ENCODE measurements around the gene SMAD9. TPM values are rescaled to one million over a fixed set of nuclear protein-coding genes. Genes with fewer than 3 reads are reported as not detected.

Gene SMAD9
- total RNA-seq, 1 experiment from 2014 or later = 0.87 TPM

DNA sequence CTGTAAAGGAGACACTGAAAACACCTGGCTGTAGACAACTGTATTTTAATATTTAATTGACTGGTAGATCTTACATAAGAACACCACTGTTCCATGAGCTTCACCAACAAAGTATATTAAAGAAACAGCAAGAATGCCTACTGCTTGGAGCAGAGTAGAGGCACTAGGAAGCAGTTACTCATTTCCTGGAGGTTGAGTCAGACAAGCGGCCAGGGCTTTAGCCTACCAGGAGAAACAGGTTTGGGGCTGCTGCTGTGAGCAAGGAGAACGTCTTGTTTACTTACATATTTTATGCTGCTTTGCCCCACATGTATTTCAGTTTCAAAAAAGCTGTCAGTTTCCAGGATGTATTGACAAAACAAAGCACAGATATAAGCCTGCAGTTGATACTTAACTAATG lies 45.7 kb upstream of the SMAD9 start:
- Histone ChIP-seq H3K9me2 (replicated peaks; ENCODE audit: low read length) (no peaks in the 10 kb centered on the region), H3K27me3 (ENCODE audit: low read length) (no peaks in the 10 kb centered on the region), H2AFZ (ENCODE audit: low read length) (no peak overlapping the region), H3K9ac (ENCODE audit: low read length) (no peak overlapping the region), H3K79me2 (ENCODE audit: low read length) (no peaks in the 10 kb centered on the region), H3K4me2 (ENCODE audit: low read length) (peak overlapping the region; percentile 78), H3K4me3 (ENCODE audit: low read length) (no peak overlapping the region), H3F3A (ENCODE audit: low read length, unreplicated experiment) (peaks cover 5% of the 10 kb centered on the region), H3K36me3 (ENCODE audit: low read depth, low read length) (peaks cover 18% of the 10 kb centered on the region; the same call in 1 of the 2 replicates), H3K9me3 (ENCODE audit: low read length) (no peaks in the 10 kb centered on the region), H3K4me1 (ENCODE audit: insufficient read depth, low read length) (peaks cover 15% of the 10 kb centered on the region), H4K20me1 (ENCODE audit: low read length) (no peaks in the 10 kb centered on the region), H3K27ac (ENCODE audit: low read length) (peak overlapping the region; percentile 51)
- POLR2A ChIA-PET (ENCODE audit: unreplicated experiment) = no interaction called here
- CTCF ChIA-PET = no interaction called here
- no TSS peak for BruUV-seq (replicated peaks)
- peak; percentile 85 for DNase-seq
- peak; percentile 100 for ATAC-seq
- TF ChIP-seq, protein P1, sequence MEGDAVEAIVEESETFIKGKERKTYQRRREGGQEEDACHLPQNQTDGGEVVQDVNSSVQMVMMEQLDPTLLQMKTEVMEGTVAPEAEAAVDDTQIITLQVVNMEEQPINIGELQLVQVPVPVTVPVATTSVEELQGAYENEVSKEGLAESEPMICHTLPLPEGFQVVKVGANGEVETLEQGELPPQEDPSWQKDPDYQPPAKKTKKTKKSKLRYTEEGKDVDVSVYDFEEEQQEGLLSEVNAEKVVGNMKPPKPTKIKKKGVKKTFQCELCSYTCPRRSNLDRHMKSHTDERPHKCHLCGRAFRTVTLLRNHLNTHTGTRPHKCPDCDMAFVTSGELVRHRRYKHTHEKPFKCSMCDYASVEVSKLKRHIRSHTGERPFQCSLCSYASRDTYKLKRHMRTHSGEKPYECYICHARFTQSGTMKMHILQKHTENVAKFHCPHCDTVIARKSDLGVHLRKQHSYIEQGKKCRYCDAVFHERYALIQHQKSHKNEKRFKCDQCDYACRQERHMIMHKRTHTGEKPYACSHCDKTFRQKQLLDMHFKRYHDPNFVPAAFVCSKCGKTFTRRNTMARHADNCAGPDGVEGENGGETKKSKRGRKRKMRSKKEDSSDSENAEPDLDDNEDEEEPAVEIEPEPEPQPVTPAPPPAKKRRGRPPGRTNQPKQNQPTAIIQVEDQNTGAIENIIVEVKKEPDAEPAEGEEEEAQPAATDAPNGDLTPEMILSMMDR (conservative IDR thresholded peaks at IDR 0.05; ENCODE audit: low read depth, low read length) = no peak
- TF ChIP-seq EZH2phosphoT487 (IDR thresholded peaks at IDR 0.05; ENCODE audit: borderline replicate concordance, low read length) = no peak
- no peak for TF ChIP-seq EZH2 (IDR thresholded peaks at IDR 0.05; ENCODE audit: low read length, unreplicated experiment)
- intact Hi-C loops (cut with micrococcal nuclease) = no loop called here

DNA sequence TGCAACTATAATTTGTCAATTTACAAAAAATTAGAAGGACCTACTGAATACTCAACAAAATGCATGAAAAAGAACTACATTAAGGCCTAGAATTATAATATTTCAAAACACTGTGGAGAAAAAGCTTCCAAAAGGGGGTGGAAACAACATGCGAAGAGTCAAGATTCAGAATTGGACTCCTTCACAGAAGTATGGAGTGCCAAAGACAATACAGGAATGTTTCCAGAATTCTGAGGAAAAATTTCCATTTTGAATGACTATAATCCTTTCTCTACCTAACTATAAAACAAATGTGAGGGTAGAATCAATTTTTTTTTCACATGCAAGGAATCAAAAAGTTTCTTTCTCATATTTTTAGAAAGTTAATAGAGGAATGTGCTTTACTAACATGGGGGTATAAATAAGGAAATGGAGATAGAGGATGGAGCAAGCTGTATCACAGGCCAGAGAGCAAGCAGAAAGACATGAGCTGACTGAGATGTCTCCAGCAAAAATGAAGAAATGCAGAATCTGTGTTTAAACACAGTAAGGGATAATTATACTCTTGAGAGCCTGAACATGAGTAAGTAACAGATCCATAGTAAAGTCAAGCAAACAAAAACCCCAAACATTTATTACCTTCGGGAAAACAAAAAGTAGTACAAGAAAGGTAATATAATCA lies 39.5 kb upstream of the SMAD9 start:
- CTCF ChIA-PET = no interaction called here
- peaks cover 10% of the 10 kb centered on the region; the same call in 1 of the 2 replicates for H3K36me3 ChIP-seq (ENCODE audit: low read depth, low read length)
- ATAC-seq = no peak

DNA sequence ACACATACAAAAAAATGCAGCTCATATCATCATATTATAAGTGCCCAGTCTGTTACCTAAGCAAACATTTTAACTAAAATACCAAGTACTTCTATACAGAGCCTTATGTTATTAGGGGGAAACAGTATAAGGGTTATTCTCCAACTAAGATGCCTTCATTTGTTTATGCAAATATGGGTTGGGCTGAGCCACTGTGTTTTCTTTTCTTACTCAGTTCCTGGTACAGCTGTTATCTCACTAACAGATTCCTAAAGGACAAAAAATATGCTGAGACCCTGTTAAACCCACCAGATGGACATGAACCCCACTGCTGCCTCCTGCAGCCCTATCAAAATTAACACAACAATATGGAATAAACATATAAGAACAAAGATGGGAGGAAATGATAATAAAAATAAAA lies 34.5 kb upstream of the SMAD9 start:
- DNase-seq (no peak), ATAC-seq (peak; percentile 22; the same call in 1 of the 2 replicates)
- CTCF ChIA-PET = no interaction called here
- no peak overlapping the region for H3K4me2 ChIP-seq (ENCODE audit: low read length)
- POLR2A ChIA-PET (ENCODE audit: unreplicated experiment) = no interaction called here
- TF ChIP-seq EZH2phosphoT487 (IDR thresholded peaks at IDR 0.05; ENCODE audit: borderline replicate concordance, low read length) (no peak), EZH2 (IDR thresholded peaks at IDR 0.05; ENCODE audit: low read length, unreplicated experiment) (no peak)
- TF ChIP-seq, protein P1 (conservative IDR thresholded peaks at IDR 0.05; ENCODE audit: low read depth, low read length) = no peak
- no peaks in the 10 kb centered on the region for H4K20me1 ChIP-seq (ENCODE audit: low read length)
- H3F3A ChIP-seq (ENCODE audit: low read length, unreplicated experiment) = no peaks in the 10 kb centered on the region
- no TSS peak for BruUV-seq (replicated peaks)
- H3K9me2 ChIP-seq (replicated peaks; ENCODE audit: low read length) = no peaks in the 10 kb centered on the region
- H2AFZ ChIP-seq (ENCODE audit: low read length) = no peak overlapping the region
- H3K36me3 ChIP-seq (ENCODE audit: low read depth, low read length) = no peaks in the 10 kb centered on the region; the same call in 1 of the 2 replicates
- H3K27ac ChIP-seq (ENCODE audit: low read length) = no peak overlapping the region
- H3K9me3 ChIP-seq (ENCODE audit: low read length) = no peaks in the 10 kb centered on the region
- H3K4me3 ChIP-seq (ENCODE audit: low read length) = no peak overlapping the region
- H3K4me1 ChIP-seq (ENCODE audit: insufficient read depth, low read length) = no peaks in the 10 kb centered on the region
- no peak overlapping the region for H3K9ac ChIP-seq (ENCODE audit: low read length)
- H3K27me3 ChIP-seq (ENCODE audit: low read length) = no peaks in the 10 kb centered on the region
- intact Hi-C loops (cut with micrococcal nuclease) = no loop called here
- H3K79me2 ChIP-seq (ENCODE audit: low read length) = no peaks in the 10 kb centered on the region

More for the DNA sequence above, 39.5 kb upstream of the SMAD9 start:
- no peak for TF ChIP-seq EZH2phosphoT487 (IDR thresholded peaks at IDR 0.05; ENCODE audit: borderline replicate concordance, low read length)
- TF ChIP-seq EZH2 (IDR thresholded peaks at IDR 0.05; ENCODE audit: low read length, unreplicated experiment) = no peak
- TF ChIP-seq, protein P1 (conservative IDR thresholded peaks at IDR 0.05; ENCODE audit: low read depth, low read length) = no peak
- no peak overlapping the region for H3K4me2 ChIP-seq (ENCODE audit: low read length)
- H3K4me3 ChIP-seq (ENCODE audit: low read length) = no peak overlapping the region
- BruUV-seq (replicated peaks) = no TSS peak
- H2AFZ ChIP-seq (ENCODE audit: low read length) = no peak overlapping the region
- no peaks in the 10 kb centered on the region for H4K20me1 ChIP-seq (ENCODE audit: low read length)
- POLR2A ChIA-PET (ENCODE audit: unreplicated experiment) = no interaction called here
- H3K79me2 ChIP-seq (ENCODE audit: low read length) = no peaks in the 10 kb centered on the region
- intact Hi-C loops (cut with micrococcal nuclease) = no loop called here
- no peaks in the 10 kb centered on the region for H3F3A ChIP-seq (ENCODE audit: low read length, unreplicated experiment)
- DNase-seq = no peak
- no peak overlapping the region for H3K9ac ChIP-seq (ENCODE audit: low read length)
- no peaks in the 10 kb centered on the region for H3K9me2 ChIP-seq (replicated peaks; ENCODE audit: low read length)
- H3K9me3 ChIP-seq (ENCODE audit: low read length) = no peaks in the 10 kb centered on the region
- no peaks in the 10 kb centered on the region for H3K27me3 ChIP-seq (ENCODE audit: low read length)
- H3K27ac ChIP-seq (ENCODE audit: low read length) = no peak overlapping the region
- H3K4me1 ChIP-seq (ENCODE audit: insufficient read depth, low read length) = no peaks in the 10 kb centered on the region
